Measurements from ENCODE around the gene INSC. TPM values are rescaled to one million over a fixed set of nuclear protein-coding genes. Genes with fewer than 3 reads are reported as not detected.

Gene INSC
- total RNA-seq, 2 donors from 2014 or later: 0.87 to 2.0 TPM

DNA sequence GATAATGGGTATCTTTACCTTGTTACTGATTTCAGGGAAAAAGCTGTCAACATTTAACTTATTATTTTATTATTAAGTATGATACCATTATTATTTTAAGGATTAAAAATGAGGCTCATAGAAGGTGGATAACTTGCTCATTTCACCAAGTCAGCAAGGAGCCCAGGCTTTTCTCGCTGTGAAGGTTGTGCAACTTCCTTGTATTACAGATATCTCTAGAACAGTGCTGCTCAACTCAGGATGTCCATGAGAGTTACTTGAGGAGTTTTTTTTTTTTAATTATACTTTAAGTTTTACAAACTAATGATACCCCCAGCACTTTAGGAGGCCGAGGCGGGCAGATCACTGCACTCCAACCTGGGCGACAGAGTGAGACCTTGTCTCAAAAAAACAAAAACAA is 98.2 kb downstream of the INSC start:
- H3K4me3 ChIP-seq: no peak overlapping the region
- intact Hi-C loops (cut with DNase I): no loop called here
- no peaks in the 10 kb centered on the region for H3K9me3 ChIP-seq
- H3K27ac ChIP-seq: no peak overlapping the region
- 88% methylated on average over 4 of the region's 4 CpGs for WGBS
- no peak for DNase-seq (ENCODE audit: low spot score)
- no peaks in the 10 kb centered on the region for H3K27me3 ChIP-seq (replicated peaks; ENCODE audit: insufficient read depth)
- H3K4me1 ChIP-seq (replicated peaks): no peaks in the 10 kb centered on the region
- TF ChIP-seq POLR2AphosphoS5 (IDR thresholded peaks at IDR 0.05) (no peak), POLR2A (IDR thresholded peaks at IDR 0.05) (no peak)
- TF ChIP-seq, protein P1, sequence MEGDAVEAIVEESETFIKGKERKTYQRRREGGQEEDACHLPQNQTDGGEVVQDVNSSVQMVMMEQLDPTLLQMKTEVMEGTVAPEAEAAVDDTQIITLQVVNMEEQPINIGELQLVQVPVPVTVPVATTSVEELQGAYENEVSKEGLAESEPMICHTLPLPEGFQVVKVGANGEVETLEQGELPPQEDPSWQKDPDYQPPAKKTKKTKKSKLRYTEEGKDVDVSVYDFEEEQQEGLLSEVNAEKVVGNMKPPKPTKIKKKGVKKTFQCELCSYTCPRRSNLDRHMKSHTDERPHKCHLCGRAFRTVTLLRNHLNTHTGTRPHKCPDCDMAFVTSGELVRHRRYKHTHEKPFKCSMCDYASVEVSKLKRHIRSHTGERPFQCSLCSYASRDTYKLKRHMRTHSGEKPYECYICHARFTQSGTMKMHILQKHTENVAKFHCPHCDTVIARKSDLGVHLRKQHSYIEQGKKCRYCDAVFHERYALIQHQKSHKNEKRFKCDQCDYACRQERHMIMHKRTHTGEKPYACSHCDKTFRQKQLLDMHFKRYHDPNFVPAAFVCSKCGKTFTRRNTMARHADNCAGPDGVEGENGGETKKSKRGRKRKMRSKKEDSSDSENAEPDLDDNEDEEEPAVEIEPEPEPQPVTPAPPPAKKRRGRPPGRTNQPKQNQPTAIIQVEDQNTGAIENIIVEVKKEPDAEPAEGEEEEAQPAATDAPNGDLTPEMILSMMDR (IDR thresholded peaks at IDR 0.05): no peak
- no peaks in the 10 kb centered on the region for H3K36me3 ChIP-seq

DNA sequence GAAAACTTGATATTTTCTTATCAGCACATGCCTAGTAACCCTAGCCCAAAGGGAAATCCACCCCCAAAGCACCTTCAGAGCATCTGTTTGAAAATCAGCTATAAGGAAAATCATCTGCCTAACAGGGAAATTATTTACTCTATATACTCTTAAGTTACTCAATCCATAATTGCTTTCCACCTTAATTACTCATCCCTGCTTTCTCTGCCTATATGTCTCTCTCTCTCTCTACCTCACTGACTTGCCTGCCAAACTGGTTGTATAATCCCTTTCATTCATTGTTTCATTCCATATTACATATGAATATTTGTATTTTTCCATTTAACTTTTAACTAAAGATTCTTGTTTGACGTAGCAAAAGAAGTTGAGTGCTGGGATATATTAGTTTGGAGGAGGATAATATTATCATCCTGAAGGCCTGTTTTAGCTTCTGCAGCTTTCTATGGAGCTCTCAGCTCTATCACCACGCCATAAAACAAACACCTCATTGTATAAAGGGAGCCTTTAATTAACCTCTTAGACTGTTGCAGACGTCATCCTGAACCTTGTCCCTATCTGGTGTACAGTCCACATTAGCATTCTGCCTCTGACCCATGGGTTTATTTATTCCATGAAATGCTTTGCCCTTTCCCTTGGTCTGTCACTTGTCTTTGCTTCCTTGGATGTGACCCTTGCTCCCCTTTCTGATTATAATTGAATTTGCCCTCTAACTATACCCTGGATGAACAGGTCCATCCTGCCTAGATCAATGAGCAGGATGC is 98.9 kb downstream of the INSC start:
- Histone ChIP-seq H3K27me3 (replicated peaks; ENCODE audit: insufficient read depth) (no peaks in the 10 kb centered on the region), H3K4me1 (replicated peaks) (no peaks in the 10 kb centered on the region), H3K9me3 (no peaks in the 10 kb centered on the region), H3K4me3 (no peak overlapping the region), H3K27ac (no peak overlapping the region), H3K36me3 (no peaks in the 10 kb centered on the region)
- intact Hi-C loops (cut with DNase I): no loop called here
- WGBS: 51% methylated on average over 3 of the region's 3 CpGs
- no peak for DNase-seq (ENCODE audit: low spot score)
- TF ChIP-seq POLR2A (IDR thresholded peaks at IDR 0.05) (no peak), POLR2AphosphoS5 (IDR thresholded peaks at IDR 0.05) (no peak)
- TF ChIP-seq, protein P1 (IDR thresholded peaks at IDR 0.05): no peak

DNA sequence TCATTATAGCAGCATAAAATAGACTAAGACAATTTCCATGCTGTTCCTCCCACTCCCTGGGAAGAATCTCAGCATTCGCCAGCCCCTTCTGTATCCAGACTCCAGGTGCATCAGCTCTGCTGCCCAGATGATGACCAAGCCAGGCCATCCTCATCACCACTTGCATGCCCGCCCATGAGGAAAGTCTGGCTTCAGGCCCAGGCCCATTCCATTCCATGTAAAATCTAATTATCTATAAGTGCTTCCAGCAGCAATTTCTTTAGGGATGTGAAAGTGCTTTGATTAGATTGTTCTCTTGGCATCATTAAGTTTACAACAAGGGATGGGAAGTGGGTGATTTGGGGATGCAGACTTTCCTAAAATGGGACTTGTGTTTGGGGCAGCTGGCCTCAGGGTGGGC is 100.3 kb downstream of the INSC start:
- TF ChIP-seq POLR2AphosphoS5 (IDR thresholded peaks at IDR 0.05) (no peak), POLR2A (IDR thresholded peaks at IDR 0.05) (no peak)
- TF ChIP-seq, protein P1 (IDR thresholded peaks at IDR 0.05): no peak
- Histone ChIP-seq H3K9me3 (no peaks in the 10 kb centered on the region), H3K36me3 (no peaks in the 10 kb centered on the region), H3K4me1 (replicated peaks) (no peaks in the 10 kb centered on the region), H3K27me3 (replicated peaks; ENCODE audit: insufficient read depth) (no peaks in the 10 kb centered on the region), H3K27ac (no peak overlapping the region), H3K4me3 (no peak overlapping the region)
- no peak for DNase-seq (ENCODE audit: low spot score)
- 98% methylated on average over 2 of the region's 2 CpGs for WGBS
- intact Hi-C loops (cut with DNase I): no loop called here

DNA sequence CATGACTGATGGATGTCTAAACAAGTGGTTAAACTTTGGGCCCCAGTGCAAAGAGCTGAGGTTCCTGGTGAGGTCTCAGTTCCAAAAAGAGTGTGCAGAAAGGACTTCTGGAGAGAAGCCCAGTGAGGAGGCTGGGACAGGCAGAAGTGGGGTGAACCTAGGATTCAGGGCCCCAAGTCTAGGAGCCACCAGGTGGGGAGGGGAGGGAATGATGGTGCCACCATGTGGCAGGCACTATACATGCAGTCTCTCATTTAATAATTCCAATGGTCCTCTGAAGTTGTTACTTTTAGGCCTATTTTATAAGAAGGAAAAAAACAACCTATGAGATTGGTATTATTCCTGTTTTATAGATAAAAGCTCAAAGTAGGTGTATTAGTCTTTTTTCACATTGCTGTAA is 102.0 kb downstream of the INSC start:
- intact Hi-C loops (cut with DNase I): no loop called here
- no peak overlapping the region for H3K4me3 ChIP-seq
- no peak for DNase-seq (ENCODE audit: low spot score)
- TF ChIP-seq, protein P1 (IDR thresholded peaks at IDR 0.05): no peak
- TF ChIP-seq POLR2AphosphoS5 (IDR thresholded peaks at IDR 0.05) (no peak), POLR2A (IDR thresholded peaks at IDR 0.05) (no peak)
- H3K36me3 ChIP-seq: no peaks in the 10 kb centered on the region
- H3K9me3 ChIP-seq: no peaks in the 10 kb centered on the region
- H3K27ac ChIP-seq: no peak overlapping the region
- H3K27me3 ChIP-seq (replicated peaks; ENCODE audit: insufficient read depth): no peaks in the 10 kb centered on the region
- no peaks in the 10 kb centered on the region for H3K4me1 ChIP-seq (replicated peaks)

DNA sequence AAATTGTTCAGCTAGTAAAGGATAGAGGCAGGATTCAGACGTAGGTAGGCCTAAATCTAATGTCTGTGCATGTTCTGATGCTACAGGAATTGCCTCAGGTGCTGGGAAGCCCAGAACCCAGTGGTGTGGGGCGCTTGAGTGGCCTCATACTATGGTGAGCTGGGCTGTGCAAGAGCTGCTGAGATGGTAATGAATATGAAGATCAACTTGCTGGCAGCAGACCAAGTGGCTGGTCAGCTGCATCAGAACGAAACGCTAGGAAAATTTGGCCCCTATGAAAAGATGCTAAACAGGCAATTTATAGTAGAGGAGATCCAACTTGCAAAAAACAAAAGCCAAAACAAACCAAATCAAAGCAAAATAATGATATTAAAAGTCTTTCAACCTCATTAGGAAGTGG is 102.7 kb downstream of the INSC start:
- TF ChIP-seq POLR2A (IDR thresholded peaks at IDR 0.05) (no peak), POLR2AphosphoS5 (IDR thresholded peaks at IDR 0.05) (no peak)
- TF ChIP-seq, protein P1 (IDR thresholded peaks at IDR 0.05): no peak
- Histone ChIP-seq H3K9me3 (no peaks in the 10 kb centered on the region), H3K36me3 (no peaks in the 10 kb centered on the region), H3K4me3 (no peak overlapping the region), H3K4me1 (replicated peaks) (no peaks in the 10 kb centered on the region), H3K27ac (no peak overlapping the region), H3K27me3 (replicated peaks; ENCODE audit: insufficient read depth) (no peaks in the 10 kb centered on the region)
- 64% methylated on average over 4 of the region's 4 CpGs for WGBS
- intact Hi-C loops (cut with DNase I): no loop called here
- no peak for DNase-seq (ENCODE audit: low spot score)

Measured in prostate gland (tissue), 2 donors.